ENCODE measurements around the gene PAPPA2.

Gene PAPPA2

GRCh38 chr1:176682830-176683535 lies 220.0 kb downstream of the PAPPA2 start:
- TF ChIP-seq POLR2AphosphoS5 (IDR thresholded peaks at IDR 0.05; ENCODE audit: low read depth, low read length) (no peak), TAF1 (IDR thresholded peaks at IDR 0.05; ENCODE audit: borderline replicate concordance, low read depth, low read length) (no peak), POLR2A (IDR thresholded peaks at IDR 0.05; ENCODE audit: low read depth, low read length) (no peak)
- no peak for FAIRE-seq
- no peak for DNase-seq (ENCODE audit: insufficient read length)

DNA sequence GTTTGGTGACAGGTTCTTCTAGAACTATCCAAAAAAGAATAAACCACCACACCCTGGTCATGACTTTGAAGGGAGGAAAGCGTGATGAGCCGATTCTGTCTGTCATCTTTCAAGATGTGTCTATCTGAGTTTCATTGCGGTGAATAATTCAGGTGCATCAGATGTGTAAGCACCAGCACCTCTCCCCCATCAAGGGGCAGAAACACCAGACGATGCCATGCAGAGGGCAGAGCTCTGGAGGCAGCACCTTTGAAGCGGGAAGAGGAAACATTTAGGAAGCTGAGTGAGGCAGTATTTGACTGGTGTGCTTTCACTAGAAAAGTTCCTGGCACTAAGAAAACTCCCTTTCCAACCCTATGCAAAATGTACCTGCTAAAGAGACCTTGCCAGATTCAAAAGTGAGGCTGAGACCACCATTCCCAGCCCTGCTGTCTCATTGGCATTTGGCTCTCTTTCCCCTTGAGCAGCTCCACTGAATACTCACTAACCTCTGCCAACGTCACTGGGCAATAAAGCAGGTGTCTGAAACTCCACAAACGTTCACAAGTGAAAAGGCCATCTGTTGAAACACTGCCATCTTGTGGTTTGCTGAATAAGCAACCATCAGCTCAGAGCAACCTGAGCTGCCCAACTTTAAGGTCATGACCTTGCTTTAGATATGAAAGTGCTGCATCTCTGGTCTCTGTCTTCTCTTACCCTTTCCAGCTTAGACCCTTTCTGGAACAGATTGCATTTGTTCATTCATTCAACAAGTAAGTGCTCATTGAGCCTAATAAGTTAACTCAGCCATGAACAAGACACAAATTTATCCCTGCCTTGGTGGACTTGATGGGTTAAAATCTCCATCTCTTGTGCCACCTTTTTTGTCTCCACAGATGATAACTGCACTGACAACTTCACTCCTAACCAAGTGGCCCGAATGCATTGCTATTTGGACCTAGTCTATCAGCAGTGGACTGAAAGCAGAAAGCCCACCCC lies 228.6 kb downstream of the PAPPA2 start:
- TF ChIP-seq TAF1 (IDR thresholded peaks at IDR 0.05; ENCODE audit: borderline replicate concordance, low read depth, low read length) (no peak), POLR2AphosphoS5 (IDR thresholded peaks at IDR 0.05; ENCODE audit: low read depth, low read length) (no peak), POLR2A (IDR thresholded peaks at IDR 0.05; ENCODE audit: low read depth, low read length) (no peak)
- FAIRE-seq, result peak; percentile 96
- peak; percentile 8 for DNase-seq (ENCODE audit: insufficient read length)

GRCh38 chr1:176692431-176692830 lies 229.5 kb downstream of the PAPPA2 start:
- no peak for TF ChIP-seq TAF1 (IDR thresholded peaks at IDR 0.05; ENCODE audit: borderline replicate concordance, low read depth, low read length)
- TF ChIP-seq POLR2A (IDR thresholded peaks at IDR 0.05; ENCODE audit: low read depth, low read length), result no peak
- no peak for TF ChIP-seq POLR2AphosphoS5 (IDR thresholded peaks at IDR 0.05; ENCODE audit: low read depth, low read length)
- FAIRE-seq, result no peak
- DNase-seq (ENCODE audit: insufficient read length), result no peak

- no peak for FAIRE-seq
- DNase-seq (ENCODE audit: insufficient read length), result no peak
- TF ChIP-seq POLR2A (IDR thresholded peaks at IDR 0.05; ENCODE audit: low read depth, low read length), result no peak
- no peak for TF ChIP-seq TAF1 (IDR thresholded peaks at IDR 0.05; ENCODE audit: borderline replicate concordance, low read depth, low read length)
- no peak for TF ChIP-seq POLR2AphosphoS5 (IDR thresholded peaks at IDR 0.05; ENCODE audit: low read depth, low read length)
Observed at GRCh38 chr1:176692988-176693696, 230.2 kb downstream of the PAPPA2 start.

- DNase-seq (ENCODE audit: insufficient read length) (no peak), FAIRE-seq (no peak)
- TF ChIP-seq POLR2AphosphoS5 (IDR thresholded peaks at IDR 0.05; ENCODE audit: low read depth, low read length) (no peak), POLR2A (IDR thresholded peaks at IDR 0.05; ENCODE audit: low read depth, low read length) (no peak), TAF1 (IDR thresholded peaks at IDR 0.05; ENCODE audit: borderline replicate concordance, low read depth, low read length) (no peak)
Observed at GRCh38 chr1:176693697-176694329, 230.8 kb downstream of the PAPPA2 start.

DNA sequence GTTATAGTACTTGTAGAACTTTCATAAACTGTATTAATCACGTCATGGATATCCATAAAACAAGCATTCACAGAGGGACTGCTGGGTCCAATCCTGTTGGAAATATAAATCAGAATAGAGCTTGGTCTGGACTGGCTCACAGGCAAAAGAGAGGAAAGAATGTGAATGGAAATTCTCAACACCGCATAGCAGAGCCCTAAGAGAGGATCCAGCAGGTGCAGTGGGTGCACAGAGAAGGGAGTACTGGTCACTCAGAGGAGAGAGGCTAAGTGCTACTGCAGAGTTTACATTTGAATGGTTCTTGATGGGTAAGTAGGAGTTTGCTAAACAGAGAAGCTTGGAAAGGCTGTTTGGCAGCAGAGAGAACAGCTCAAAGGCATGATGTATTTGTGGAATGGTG lies 231.7 kb downstream of the PAPPA2 start:
- DNase-seq (ENCODE audit: insufficient read length) (no peak), FAIRE-seq (no peak)
- TF ChIP-seq TAF1 (IDR thresholded peaks at IDR 0.05; ENCODE audit: borderline replicate concordance, low read depth, low read length), result no peak
- no peak for TF ChIP-seq POLR2A (IDR thresholded peaks at IDR 0.05; ENCODE audit: low read depth, low read length)
- TF ChIP-seq POLR2AphosphoS5 (IDR thresholded peaks at IDR 0.05; ENCODE audit: low read depth, low read length), result no peak

- FAIRE-seq (no peak), DNase-seq (ENCODE audit: insufficient read length) (no peak)
- TF ChIP-seq TAF1 (IDR thresholded peaks at IDR 0.05; ENCODE audit: borderline replicate concordance, low read depth, low read length), result no peak
- no peak for TF ChIP-seq POLR2A (IDR thresholded peaks at IDR 0.05; ENCODE audit: low read depth, low read length)
- TF ChIP-seq POLR2AphosphoS5 (IDR thresholded peaks at IDR 0.05; ENCODE audit: low read depth, low read length), result no peak
Observed at GRCh38 chr1:176696109-176696508, 233.1 kb downstream of the PAPPA2 start.

DNA sequence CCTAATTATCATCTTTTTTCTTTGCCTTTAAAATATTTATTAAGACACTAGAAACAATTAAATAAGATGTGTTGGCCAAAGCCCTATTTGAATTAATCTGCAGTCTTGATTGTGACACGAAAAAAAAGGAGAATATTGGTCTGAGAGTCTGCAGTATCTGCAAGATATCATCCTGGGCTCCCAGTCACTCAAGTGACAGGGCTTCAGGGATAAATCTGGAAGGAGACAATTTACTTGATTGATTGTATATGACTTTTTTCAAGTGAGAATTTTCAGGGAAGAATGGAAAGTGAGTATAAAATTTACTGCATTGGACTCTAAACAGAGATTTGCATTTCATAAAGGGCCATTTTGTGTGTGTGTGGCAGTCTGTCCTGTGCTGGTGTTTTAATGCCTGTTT lies 233.7 kb downstream of the PAPPA2 start:
- no peak for DNase-seq (ENCODE audit: insufficient read length)
- FAIRE-seq, result no peak
- no peak for TF ChIP-seq POLR2AphosphoS5 (IDR thresholded peaks at IDR 0.05; ENCODE audit: low read depth, low read length)
- no peak for TF ChIP-seq POLR2A (IDR thresholded peaks at IDR 0.05; ENCODE audit: low read depth, low read length)
- no peak for TF ChIP-seq TAF1 (IDR thresholded peaks at IDR 0.05; ENCODE audit: borderline replicate concordance, low read depth, low read length)

DNA sequence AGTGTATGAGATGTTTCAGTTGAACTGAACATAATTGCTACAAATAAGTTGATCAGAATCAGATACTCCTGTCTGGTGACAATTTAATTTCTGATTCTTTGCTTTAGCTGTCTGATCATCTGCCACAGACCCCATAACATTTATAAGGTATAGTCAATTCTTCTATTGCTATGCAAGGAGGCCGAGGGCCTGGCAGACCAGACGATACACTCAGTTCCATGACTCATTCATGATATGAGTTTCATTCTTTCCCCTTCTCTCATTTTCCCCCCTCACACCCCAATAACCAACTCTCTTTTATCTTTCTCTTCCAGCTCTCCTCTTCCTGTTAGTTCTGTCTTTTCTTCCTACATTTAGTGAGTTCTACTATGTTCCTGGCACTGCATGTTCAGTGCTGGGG lies 236.8 kb downstream of the PAPPA2 start:
- TF ChIP-seq POLR2AphosphoS5 (IDR thresholded peaks at IDR 0.05; ENCODE audit: low read depth, low read length) (no peak), TAF1 (IDR thresholded peaks at IDR 0.05; ENCODE audit: borderline replicate concordance, low read depth, low read length) (no peak), POLR2A (IDR thresholded peaks at IDR 0.05; ENCODE audit: low read depth, low read length) (no peak)
- FAIRE-seq (no peak), DNase-seq (ENCODE audit: insufficient read length) (no peak)

DNA sequence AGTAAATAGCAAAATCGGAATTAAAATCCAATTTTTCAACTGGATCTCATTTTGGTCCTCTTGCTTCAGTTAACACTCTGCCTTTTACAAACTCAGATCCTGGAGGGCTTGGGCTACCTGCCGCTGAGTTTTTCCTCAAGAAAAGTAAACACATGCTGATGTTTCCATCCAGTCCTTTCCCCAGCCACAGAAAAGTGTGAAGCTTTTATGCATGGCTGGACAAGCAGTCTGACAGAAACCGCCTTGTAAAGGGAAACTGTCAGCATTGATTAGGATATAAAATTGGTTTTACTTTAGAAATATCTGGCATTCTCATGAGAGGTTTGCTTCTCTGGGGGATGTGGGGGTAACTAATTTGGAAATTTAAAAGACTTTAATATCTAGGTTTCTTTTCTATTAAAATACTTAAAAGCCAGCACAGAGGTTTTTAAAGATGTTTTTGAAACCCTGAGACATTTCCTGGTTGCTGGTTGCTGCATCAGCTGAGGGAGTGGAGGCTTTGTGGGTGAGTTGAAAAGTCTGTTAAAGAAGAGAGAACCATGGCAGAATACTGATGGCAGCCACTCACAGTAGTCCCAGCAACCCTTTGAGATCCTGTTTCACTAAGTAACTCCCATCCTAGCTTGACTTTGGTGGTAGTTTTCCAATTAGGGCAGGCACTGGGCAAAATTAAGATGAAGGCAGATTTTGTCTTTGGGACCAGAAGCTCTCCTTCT lies 238.3 kb downstream of the PAPPA2 start:
- no peak for FAIRE-seq
- TF ChIP-seq TAF1 (IDR thresholded peaks at IDR 0.05; ENCODE audit: borderline replicate concordance, low read depth, low read length) (no peak), POLR2AphosphoS5 (IDR thresholded peaks at IDR 0.05; ENCODE audit: low read depth, low read length) (no peak)
- DNase-seq (ENCODE audit: insufficient read length), result no peak
